HG02943 (cell line): Measurements from ENCODE around the gene NSDHL.

Source experiments
- ATAC-seq: cut with Tn5 transposase; IDR thresholded peaks from one replicate; pipeline ENCODE4 v1.9.1; 2021; ENCODE audit warnings: mild to moderate bottlenecking, low read depth, moderate library complexity; ENCODE audit not compliant: unreplicated experiment

The NSDHL gene

DNA sequence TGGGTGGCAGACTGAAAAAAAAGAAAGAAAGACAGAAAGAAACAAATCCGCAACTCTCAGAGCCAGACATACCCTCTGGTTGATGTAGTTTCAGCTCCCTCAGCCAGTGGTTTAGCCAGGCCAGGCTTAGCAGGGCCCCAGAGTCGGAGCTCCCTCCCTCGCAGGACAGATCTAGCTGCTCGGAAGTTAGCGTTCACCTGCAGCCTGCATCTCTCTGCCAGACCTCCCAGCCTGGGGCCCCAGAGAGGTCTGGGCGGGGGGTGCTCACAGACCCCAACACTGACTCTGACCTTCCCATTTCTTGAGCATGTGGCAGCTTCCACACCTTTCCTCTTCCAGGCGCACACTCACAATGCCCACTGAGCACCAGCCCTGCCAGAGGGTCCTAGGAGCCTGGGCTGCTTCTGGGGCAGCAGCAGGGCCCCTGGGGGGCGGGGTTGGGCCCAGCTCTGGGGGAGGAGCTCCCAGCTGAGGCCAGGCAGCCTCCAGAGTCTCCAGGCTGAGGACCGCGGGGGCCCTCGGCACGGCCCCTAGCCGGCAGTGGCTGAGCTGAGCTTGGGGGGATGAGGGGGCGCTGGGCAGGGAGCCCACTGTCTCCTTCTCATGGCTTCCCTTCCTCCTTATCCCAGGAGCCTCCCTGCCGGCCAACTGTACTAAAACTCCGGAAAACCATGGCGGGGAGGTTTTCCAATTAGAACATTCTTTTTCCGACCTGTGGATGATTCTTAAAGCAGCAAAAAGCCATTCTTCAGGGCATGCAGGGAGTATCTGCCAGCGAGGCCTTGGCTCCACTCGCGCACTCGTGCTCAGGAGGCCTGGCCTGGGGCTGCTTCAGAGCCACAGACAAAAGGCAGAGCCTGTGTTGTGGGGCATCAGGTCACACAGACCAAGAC, 62.4 kb downstream of the NSDHL start:
- ATAC-seq: no peak

DNA sequence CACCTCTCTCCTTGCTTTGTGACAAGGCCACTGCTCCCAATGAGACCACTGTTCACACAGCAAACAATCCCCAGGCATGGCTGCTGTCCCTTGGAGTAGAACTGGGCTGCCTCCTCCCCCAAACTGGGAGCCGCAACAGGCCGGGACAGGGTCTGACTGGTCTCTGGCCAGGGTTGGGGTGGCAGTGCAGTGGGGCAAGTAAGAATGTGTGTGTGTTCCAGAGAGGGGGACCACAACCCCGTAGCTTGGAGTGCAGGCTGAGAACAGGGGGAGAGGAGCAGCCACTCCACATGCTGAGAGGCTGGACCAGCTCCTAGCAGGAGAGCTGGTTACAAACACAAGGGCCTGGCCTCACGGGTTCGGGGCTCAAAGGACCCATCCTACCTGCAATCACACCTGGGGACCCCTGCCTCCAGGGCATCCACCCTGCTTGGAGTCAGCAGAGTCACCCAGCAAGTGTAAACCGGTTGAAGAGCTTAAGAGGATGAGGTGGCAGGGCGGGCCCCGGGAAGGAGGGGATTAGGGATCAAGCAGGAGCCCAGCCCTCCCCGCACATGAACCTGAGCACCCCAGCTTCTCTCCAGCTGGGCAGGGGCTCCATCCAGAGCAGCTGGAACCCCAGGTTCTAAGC, 63.2 kb downstream of the NSDHL start:
- ATAC-seq: no peak

DNA sequence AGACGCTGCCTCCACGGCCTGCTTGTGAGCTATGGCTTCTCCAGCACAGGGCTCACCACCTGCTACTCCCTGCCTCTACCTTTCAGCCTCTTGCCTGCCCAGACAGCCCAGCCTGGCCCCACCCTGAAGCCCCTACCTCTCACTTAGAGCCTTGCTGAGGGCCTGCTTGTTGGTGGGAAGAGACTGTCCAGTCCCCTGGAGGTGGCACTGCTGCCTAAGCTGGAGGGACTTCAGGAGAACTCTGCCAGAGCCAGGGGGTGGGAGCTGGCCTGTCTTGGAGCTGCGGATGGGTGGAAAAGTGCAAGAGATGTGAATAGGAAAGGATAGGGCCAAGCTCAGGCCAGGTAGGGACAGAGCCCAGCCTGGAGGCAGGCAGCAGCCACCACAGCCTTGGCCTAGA, 64.3 kb downstream of the NSDHL start:
- ATAC-seq: no peak

DNA sequence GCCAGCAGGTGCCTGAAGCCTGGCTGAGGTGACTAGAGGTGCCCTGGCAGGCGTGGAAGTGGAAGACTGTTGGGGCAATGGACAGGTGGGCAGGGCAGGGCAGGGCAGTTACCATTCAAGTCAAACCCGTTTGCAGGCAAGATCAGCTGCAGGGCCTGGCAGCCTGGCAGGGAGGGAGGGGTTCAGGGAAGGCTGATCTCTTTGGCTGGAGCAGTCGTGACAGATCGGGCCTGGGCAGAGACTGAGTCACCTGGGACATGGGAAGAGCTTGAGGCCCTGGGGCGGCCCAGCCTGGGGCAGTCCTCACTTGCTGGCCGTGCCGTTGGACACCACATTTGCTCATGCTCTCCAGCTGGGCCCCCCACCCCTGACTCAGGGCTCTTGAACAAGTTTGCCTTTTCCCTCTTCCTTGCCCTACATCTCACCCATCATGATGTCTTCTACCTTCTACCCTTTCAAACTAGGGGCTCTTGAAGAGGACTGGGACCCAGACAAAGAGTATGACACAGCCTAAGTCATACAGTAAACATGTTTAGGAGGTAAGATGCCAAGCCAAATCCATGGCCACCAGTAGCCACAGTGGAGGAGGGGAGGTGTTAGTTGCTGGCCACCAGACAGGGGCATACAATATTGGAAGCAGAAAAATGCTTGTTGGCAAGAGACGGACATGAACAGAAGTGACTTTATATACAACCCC, 65.0 kb downstream of the NSDHL start:
- no peak for ATAC-seq

DNA sequence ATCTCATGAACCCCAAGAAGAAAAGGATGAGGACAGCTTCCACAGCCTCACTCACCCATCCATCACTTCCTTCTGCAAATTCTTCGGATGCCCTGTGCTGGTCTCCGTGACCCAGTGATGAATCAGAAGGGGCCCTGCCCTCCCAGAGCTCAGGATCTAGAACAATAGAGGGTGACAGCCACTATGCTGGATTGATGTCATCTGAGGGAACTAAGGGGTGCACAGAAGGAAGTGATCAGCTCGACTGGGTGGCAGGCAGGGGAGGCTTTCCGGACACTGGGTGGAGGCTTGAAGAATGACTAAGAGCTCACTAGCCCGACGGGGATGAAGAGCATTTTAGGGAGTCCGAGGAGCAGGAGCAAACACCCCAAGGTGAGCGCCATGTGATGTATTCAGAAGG, 65.6 kb downstream of the NSDHL start:
- ATAC-seq: no peak

DNA sequence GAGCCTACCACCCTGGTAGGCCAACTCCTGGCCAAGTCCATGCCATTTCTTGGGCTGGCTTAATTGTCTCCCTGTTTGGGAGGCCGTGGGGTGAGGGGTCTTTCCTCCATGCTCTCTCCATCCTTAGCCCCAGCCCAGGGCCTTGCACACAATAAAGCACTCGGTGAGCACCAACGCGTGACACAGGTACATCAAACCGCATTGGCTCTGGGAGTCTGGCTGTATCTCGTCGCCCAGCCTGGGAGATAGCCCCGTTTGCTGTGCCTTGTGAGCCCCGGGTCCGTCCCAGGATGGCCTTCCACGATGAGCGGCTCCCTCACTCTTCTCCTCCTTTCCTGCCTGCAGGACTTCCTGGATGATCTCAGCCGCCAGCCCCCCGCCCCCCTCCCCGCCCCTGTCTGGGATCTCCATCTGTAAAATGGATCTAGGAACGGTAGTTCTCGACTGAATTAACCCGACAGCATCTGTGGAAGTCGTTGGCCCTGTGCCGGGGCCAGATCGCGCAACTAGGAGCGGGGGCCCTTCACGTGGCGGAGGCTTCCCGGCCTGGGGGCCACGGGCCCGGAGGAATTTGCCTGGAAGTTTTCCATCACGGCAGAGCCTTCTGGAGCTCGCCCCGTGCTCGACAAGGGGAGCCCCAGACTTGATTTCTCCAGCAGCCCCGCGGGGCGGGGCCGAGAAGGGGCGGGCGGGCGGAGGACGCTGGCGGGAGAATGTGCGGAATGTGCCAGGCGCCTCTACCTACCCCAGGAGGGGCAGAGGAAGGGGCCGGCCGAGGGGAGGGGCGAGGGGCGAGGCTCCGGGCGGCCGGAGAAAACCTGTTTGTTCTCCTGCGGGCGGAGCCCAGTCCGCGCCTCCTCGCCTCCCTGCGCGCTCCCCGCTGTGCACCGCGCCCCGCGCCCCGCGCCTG, 66.6 kb downstream of the NSDHL start, which contains the start of gene ZNF185:
ZNF185 (plus strand) TSS at position 846 of the 910 bp plus-strand sequence. CDS start 16,423 bp downstream, outside the sequence.
- ATAC-seq: no peak

DNA sequence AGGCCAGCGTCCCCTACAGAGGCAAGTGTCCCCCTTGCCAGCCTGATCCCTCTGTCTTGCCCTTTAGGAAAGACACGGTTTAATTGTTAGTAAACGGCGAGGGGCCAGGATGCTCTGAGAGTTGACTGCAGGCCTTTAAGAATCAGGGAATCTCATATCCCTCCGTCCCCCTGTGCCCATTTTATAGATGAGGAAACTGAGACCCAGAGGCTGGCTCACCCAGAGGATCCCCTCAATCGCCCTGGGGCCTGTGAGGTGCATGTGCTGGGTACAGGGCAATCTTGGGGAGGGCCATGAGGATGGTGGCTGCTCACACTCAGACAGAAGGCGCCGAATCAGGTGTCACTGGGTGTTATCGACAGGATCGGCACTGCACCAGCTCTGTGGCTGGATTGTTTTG, 67.6 kb downstream of the NSDHL start:
- no peak for ATAC-seq

DNA sequence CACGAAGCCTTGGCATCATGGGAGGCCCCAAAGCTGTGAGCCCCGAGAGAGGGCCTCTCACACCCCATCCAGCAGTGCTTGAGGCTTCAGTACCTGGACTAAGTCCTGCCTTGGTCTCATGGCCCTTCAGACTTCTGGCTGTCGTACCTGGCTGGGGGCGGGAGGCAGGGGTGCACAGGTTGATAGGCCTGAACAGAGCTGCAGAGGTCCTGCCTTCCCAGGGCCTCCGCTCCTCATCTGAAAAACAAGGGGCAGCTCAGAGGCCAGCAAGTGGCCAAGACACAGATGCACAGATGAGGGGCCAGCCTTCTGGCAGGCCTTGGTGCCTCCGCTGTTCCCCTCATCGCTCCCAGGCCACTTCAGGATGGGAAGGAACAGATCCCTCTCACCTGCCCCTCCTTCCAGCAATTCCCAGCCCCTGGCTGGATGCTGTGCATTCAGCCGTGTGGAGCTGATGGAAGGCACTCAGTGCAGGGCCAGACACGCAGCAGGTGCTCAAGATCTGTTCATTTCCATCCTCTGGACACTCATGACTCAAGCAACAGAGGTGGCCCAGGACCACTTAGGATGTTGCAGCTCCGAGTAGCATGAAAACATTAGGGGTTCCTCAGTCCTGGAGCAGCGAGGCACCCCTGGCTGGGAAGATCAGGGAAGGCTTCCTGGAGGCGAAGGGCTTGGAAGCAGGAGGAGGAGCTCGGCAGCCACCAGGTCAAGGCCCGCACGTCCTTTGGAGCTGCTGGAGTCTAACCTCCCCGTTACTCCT, 68.4 kb downstream of the NSDHL start:
- no peak for ATAC-seq

DNA sequence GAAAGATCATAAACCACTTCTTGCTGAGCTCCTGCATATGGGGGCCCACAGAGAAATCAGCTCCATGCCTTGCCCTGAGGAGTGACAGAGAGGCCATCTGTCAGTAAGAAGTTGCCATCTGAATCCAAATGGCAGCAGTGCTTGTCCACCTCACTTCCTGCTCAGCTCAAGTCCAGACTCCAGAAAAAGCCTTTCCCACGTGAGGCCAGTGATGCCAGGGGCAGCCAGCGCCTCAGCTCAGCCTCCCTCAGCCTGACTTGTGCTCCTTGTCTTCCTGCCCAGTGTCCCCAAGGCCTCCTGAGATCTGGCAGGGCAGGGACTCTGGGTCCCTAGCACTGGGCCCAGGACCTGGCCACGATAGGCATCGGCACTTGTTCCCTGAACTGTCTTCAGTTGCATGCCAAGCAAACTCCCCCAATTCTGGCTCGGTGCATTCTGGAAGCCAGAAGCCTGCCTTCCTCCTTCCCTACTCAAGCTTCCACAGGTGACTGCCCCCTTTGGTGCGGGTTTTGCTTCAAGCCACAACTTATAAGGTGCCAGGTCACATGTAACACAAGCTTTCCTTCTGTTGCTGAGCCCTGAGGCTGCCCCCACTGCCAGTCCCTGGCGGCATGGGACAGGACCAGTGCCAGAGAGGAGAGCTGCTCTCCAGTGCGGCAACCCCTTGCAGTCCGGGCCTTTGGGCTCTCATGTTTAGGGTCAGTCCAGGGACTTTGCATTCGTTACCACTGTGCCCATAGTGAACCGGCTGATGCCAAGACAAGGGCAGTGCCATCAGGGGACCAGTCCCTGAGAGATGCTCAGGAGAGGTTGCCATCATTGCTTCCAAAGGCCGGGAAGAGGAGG, 69.2 kb downstream of the NSDHL start:
- ATAC-seq: no peak

DNA sequence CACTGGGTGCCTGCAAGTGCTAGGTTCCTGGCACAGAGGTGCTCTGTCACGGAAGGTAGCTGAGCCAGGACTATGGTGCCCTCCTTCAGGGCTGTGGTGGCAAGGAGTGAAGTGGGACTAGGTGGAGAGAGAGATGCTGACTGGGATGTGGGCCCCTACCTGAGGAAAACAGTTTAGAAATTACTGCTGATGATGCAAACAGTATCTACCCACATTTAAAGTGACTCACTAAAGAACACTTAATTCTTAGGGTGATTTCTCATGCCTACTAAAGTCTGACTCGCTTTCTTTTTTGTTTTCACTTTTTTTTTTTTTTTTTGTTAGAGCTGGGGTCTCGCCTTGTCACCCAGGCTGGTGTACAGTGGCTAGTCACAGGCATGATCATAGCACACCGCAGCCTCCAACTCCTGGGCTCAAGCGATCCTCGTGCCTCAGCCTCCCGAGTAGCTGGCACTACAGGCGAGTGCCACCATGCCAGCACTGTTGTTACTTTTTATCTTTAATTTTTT, 70.1 kb downstream of the NSDHL start:
- no peak for ATAC-seq

DNA sequence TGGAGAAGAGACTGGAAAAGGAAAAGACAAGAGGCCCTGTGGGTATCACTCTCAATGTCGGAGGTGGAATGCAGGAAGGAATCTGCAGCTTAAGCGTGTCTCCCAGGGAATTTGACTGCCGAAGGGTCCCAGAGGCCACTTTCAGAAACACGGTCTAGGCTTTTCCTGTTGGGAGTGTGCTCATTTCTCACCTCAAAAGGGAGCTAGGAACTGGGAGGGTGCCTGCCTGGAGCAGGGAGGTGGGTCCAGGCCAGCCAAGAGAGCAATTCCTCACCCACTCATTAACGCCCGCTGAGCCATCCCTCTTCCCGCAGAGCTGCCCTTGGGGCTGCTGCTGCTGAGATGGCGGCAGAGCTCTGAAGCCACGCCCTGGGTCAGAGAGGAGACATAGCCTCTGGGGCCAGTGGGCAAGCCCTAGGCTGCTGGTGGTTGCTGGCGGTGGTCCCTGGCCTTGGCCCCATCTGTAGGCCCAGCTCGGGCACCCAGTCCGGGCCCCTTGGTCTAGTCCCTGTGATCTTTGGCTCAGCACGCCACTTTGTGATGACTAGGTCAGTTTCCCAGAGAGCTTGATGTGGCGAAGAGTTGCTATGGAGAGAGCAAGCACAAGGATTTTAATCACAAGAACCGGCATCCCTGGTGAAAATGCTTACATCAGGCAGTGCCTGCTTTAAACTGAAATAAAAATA, 71.1 kb downstream of the NSDHL start:
- ATAC-seq: no peak

DNA sequence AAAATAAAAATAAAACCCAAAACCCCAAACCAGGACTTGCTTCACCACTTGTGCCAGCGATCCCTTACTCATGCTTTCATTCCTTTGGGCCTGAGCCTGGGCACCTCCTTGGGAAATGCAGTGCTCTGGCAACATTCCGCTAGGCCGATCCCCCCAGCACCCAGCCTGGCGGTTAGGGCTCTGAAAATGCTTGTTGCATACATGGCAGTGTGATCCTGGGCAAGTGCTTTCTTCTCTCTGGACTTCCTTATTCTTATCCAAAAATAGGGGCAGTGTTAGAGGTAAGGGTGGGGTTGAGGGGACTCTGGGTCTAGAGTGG, 71.6 kb downstream of the NSDHL start:
- ATAC-seq: no peak

DNA sequence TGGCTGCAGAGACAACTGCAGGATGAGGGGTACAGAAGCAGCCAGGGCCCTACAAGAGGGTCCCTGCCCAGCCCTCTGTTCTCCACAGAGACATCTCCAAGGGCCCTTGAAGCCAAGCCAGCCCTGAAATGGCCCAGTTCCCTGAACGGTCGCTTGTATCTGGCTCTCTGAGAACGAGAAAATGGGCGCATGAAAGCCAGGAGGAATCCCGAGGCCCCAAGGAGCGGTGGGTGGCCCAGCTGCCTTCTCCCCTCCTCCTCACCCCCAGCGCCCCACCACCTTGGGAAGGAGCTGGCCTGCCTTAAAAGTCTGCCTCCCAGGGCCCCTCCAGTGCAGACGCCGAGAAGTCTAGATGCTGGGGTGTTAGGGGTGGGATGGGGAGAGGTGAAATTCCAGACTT, 72.7 kb downstream of the NSDHL start:
- ATAC-seq: no peak

DNA sequence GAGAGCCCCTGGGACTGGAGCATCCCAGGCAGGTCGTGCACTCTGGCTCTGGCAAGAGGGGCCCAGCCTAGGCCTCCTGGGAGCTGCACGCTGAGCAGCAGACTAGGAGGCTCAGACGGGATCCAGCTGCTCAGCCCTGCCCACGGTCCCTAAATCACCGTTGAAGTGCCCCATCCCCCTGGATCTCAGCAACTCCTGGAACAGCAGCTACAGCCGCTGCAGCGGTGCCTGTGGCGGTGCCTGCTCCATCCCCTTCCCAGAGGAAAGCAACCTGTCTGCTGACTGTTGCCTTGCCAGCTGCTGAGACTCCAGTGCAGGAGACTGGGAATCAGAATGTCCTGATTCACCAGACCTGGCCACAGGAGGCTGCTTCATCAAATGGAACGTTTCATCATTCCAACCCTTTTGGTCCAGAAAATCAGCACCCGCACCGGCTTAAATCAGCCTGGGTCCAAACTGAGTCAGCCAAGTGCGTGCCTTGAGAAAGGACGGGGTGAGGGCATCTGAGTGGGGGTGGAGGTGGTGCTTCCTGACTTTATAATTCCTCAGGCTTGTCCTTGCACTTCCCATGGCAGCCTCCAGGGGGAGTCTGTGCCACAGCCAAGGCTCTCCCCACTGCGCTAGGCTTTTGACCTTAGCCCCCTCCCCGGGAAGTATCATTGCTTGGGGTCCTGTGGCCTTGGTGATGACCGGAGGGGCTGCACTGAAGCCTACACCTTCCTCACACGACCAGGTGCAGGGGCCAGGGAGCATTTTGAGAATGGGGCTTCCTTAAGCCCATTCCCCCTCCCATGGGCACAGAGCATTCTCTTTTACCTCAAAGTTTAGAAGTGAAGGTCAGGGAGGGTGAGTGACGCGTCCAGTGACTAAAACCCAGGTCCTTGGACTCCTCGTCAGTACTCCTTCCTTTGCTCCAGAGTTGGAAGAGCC, 73.6 kb downstream of the NSDHL start:
- no peak for ATAC-seq

DNA sequence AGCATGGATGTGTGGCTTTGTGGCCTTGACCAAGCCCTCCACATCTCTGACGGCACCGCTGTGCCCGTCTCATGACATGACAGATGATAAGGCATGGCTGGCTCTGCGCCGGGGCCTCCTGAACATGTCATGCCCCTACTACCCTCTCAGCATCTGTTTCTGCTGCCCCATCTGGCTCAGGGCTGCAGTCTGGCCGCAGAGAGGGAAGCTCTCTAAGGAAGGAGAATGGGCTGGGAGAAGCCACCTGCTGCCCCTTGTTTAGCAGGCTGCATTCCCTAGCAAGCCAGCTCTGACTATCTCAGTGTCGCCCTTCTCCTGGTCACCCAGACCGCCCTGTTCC, 74.2 kb downstream of the NSDHL start:
- ATAC-seq: no peak

DNA sequence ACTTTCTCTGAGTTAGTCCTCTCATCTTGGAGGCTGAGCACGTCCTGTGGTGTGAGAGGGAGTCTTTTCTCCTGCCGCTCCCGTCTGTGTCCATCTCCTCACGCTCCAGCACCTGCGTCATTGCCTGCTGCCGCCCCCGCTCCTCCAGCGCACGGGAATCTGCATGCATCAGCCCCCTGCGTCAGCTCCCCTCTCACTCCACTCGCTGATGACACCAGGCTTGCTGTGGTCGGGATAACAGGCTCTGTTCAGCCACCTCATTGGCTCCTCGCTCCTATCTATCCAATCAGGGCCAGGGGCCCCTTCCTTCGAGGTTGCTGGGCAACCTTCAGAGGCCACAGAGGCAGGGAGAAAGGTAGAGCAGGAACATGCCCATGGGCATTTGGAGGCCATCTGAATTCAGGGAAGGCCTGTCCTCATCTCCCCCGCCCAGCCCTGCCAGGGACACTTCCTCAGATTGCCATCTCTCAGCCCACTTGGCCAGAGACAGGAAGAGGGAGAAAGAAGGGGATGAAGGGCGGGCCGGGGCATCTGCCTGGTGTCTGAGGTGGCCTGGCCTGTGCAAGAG, 76.3 kb downstream of the NSDHL start:
- ATAC-seq: no peak

DNA sequence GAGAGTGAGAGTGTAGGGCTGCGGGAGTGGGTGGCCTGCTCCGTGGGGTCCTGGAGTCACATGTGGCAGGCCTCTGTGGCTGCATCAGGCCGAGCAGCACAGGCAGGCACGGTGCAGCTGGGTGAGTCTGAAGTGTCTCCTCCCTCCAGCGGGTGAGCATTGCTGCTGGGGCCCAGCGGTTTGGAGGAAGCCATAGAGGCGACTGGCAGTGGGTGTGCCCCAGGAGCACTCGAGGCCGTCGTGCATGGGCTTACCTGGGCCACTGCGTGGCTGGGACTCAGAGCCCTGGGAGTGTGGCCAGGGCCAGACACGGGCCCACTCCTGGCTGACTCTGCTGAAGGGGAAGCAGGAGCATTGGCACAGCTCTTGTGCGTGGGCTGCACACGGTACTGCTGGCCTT, 77.6 kb downstream of the NSDHL start:
- ATAC-seq: no peak
